Measurements from ENCODE around the gene PLEKHS1. TPM values are rescaled to one million over a fixed set of nuclear protein-coding genes. Genes with fewer than 3 reads are reported as not detected.
"Not testable (repeated sequence)": the region's sequence is repeated elsewhere in the genome, so short reads cannot be mapped to it uniquely, and the experiment has no call there.

Gene PLEKHS1
- total RNA-seq, 2 experiments from 2014 or later = 0.08 TPM; not detected in 1

- DNase-seq = no peak
- Mint-ChIP-seq H3K4me1 (no peaks in the 10 kb centered on the region), H3K9me3 (no peaks in the 10 kb centered on the region), H3K27ac (no peak overlapping the region), H3K36me3 (ENCODE audit: low read depth) (no peaks in the 10 kb centered on the region), H3K4me3 (no peak overlapping the region), H3K27me3 (peaks cover 19% of the 10 kb centered on the region)
- ChIA-PET CTCF (interaction anchor here (0.8 kb wide), 1 partner anchor 25 kb away, joined by 3 read pairs; no protein-coding TSS in a partner anchor), POLR2A (no interaction called here)
Measured at GRCh38 chr10:113753020-113753692, 1.7 kb downstream of the PLEKHS1 start.

GRCh38 chr10:113754125-113754524 is 2.6 kb downstream of the PLEKHS1 start:
- ChIA-PET POLR2A (no interaction called here), CTCF (no interaction called here)
- H3K27ac Mint-ChIP-seq = no peak overlapping the region
- H3K9me3 Mint-ChIP-seq = no peaks in the 10 kb centered on the region
- no peak for DNase-seq
- H3K27me3 Mint-ChIP-seq = peaks cover 19% of the 10 kb centered on the region
- no peaks in the 10 kb centered on the region for H3K4me1 Mint-ChIP-seq
- H3K4me3 Mint-ChIP-seq = no peak overlapping the region
- H3K36me3 Mint-ChIP-seq (ENCODE audit: low read depth) = no peaks in the 10 kb centered on the region

- Mint-ChIP-seq H3K27me3 (peaks cover 19% of the 10 kb centered on the region), H3K4me3 (no peak overlapping the region), H3K4me1 (no peaks in the 10 kb centered on the region), H3K27ac (no peak overlapping the region), H3K9me3 (no peaks in the 10 kb centered on the region), H3K36me3 (ENCODE audit: low read depth) (no peaks in the 10 kb centered on the region)
- POLR2A ChIA-PET = no interaction called here
- CTCF ChIA-PET = interaction anchor here (0.6 kb wide), 1 partner anchor 846 kb away, joined by 4 read pairs; no protein-coding TSS in a partner anchor
- DNase-seq = no peak
Measured at GRCh38 chr10:113754768-113755167, 3.3 kb downstream of the PLEKHS1 start.

- ChIA-PET POLR2A (interaction anchor here (0.6 kb wide), 1 partner anchor 928 kb away, joined by 3 read pairs; no protein-coding TSS in a partner anchor), CTCF (interaction anchor here (0.7 kb wide), 1 partner anchor 374 kb away, joined by 3 read pairs; no protein-coding TSS in a partner anchor)
- Mint-ChIP-seq H3K9me3 (no peaks in the 10 kb centered on the region), H3K4me1 (no peaks in the 10 kb centered on the region), H3K4me3 (no peak overlapping the region), H3K27ac (no peak overlapping the region), H3K27me3 (peaks cover 23% of the 10 kb centered on the region), H3K36me3 (ENCODE audit: low read depth) (no peaks in the 10 kb centered on the region)
- no peak for DNase-seq
Measured at GRCh38 chr10:113756940-113757543, 5.6 kb downstream of the PLEKHS1 start.

- H3K36me3 Mint-ChIP-seq (ENCODE audit: low read depth) = peaks cover 2% of the 10 kb centered on the region
- POLR2A ChIA-PET = no interaction called here
- CTCF ChIA-PET = no interaction called here
- peaks cover 27% of the 10 kb centered on the region for H3K27me3 Mint-ChIP-seq
- no peak overlapping the region for H3K27ac Mint-ChIP-seq
- H3K4me1 Mint-ChIP-seq = no peaks in the 10 kb centered on the region
- H3K9me3 Mint-ChIP-seq = no peaks in the 10 kb centered on the region
- no peak overlapping the region for H3K4me3 Mint-ChIP-seq
- DNase-seq = no peak
Measured at GRCh38 chr10:113762083-113762482, 10.6 kb downstream of the PLEKHS1 start.

- ChIA-PET POLR2A (no interaction called here), CTCF (no interaction called here)
- no peaks in the 10 kb centered on the region for H3K4me1 Mint-ChIP-seq
- no peak for DNase-seq
- H3K9me3 Mint-ChIP-seq = no peaks in the 10 kb centered on the region
- H3K4me3 Mint-ChIP-seq = no peak overlapping the region
- peaks cover 43% of the 10 kb centered on the region for H3K27me3 Mint-ChIP-seq
- H3K36me3 Mint-ChIP-seq (ENCODE audit: low read depth) = peaks cover 2% of the 10 kb centered on the region
- no peak overlapping the region for H3K27ac Mint-ChIP-seq
Measured at GRCh38 chr10:113764582-113764981, 13.1 kb downstream of the PLEKHS1 start.

GRCh38 chr10:113765910-113766309 is 14.4 kb downstream of the PLEKHS1 start:
- Mint-ChIP-seq H3K27me3 (peaks cover 53% of the 10 kb centered on the region), H3K4me1 (no peaks in the 10 kb centered on the region), H3K4me3 (no peak overlapping the region), H3K36me3 (ENCODE audit: low read depth) (peaks cover 2% of the 10 kb centered on the region), H3K27ac (no peak overlapping the region), H3K9me3 (no peaks in the 10 kb centered on the region)
- DNase-seq = no peak
- CTCF ChIA-PET = no interaction called here
- POLR2A ChIA-PET = no interaction called here

GRCh38 chr10:113767222-113767621 is 15.7 kb downstream of the PLEKHS1 start:
- no peak for DNase-seq
- Mint-ChIP-seq H3K4me3 (no peak overlapping the region), H3K27me3 (peaks cover 59% of the 10 kb centered on the region), H3K4me1 (no peaks in the 10 kb centered on the region), H3K27ac (no peak overlapping the region), H3K36me3 (ENCODE audit: low read depth) (peaks cover 2% of the 10 kb centered on the region), H3K9me3 (no peaks in the 10 kb centered on the region)
- ChIA-PET POLR2A (no interaction called here), CTCF (interaction anchor here (0.9 kb wide), 1 partner anchor 20 kb away, joined by 4 read pairs; no protein-coding TSS in a partner anchor)

GRCh38 chr10:113770346-113770745 is 18.9 kb downstream of the PLEKHS1 start:
- ChIA-PET POLR2A (no interaction called here), CTCF (interaction anchor here (0.6 kb wide), 1 partner anchor 254 kb away, joined by 3 read pairs; no protein-coding TSS in a partner anchor)
- no peaks in the 10 kb centered on the region for H3K9me3 Mint-ChIP-seq
- H3K27ac Mint-ChIP-seq = no peak overlapping the region
- H3K27me3 Mint-ChIP-seq = peaks cover 46% of the 10 kb centered on the region
- no peaks in the 10 kb centered on the region for H3K4me1 Mint-ChIP-seq
- H3K36me3 Mint-ChIP-seq (ENCODE audit: low read depth) = no peaks in the 10 kb centered on the region
- no peak overlapping the region for H3K4me3 Mint-ChIP-seq
- no peak for DNase-seq

- H3K4me1 Mint-ChIP-seq; DNase-seq; H3K36me3 Mint-ChIP-seq (ENCODE audit: low read depth); H3K9me3 Mint-ChIP-seq; H3K27ac Mint-ChIP-seq; CTCF ChIA-PET; POLR2A ChIA-PET; H3K4me3 Mint-ChIP-seq: not testable (repeated sequence)
- H3K27me3 Mint-ChIP-seq = peaks cover 46% of the 10 kb centered on the region
Measured at GRCh38 chr10:113771131-113771530, 19.6 kb downstream of the PLEKHS1 start.

GRCh38 chr10:113775686-113776294 is 24.3 kb downstream of the PLEKHS1 start:
- no peak overlapping the region for H3K27ac Mint-ChIP-seq
- DNase-seq = no peak
- H3K4me3 Mint-ChIP-seq = no peak overlapping the region
- H3K4me1 Mint-ChIP-seq = no peaks in the 10 kb centered on the region
- ChIA-PET CTCF (no interaction called here), POLR2A (no interaction called here)
- no peaks in the 10 kb centered on the region for H3K36me3 Mint-ChIP-seq (ENCODE audit: low read depth)
- peaks cover 23% of the 10 kb centered on the region for H3K27me3 Mint-ChIP-seq
- H3K9me3 Mint-ChIP-seq = no peaks in the 10 kb centered on the region

GRCh38 chr10:113776553-113776952 is 25.1 kb downstream of the PLEKHS1 start:
- H3K4me3 Mint-ChIP-seq = no peak overlapping the region
- no peaks in the 10 kb centered on the region for H3K4me1 Mint-ChIP-seq
- DNase-seq = no peak
- no peaks in the 10 kb centered on the region for H3K36me3 Mint-ChIP-seq (ENCODE audit: low read depth)
- H3K27me3 Mint-ChIP-seq = peaks cover 18% of the 10 kb centered on the region
- ChIA-PET POLR2A (no interaction called here), CTCF (no interaction called here)
- H3K9me3 Mint-ChIP-seq = no peaks in the 10 kb centered on the region
- no peak overlapping the region for H3K27ac Mint-ChIP-seq

- H3K4me1 Mint-ChIP-seq = no peaks in the 10 kb centered on the region
- no peak overlapping the region for H3K4me3 Mint-ChIP-seq
- no peaks in the 10 kb centered on the region for H3K36me3 Mint-ChIP-seq (ENCODE audit: low read depth)
- ChIA-PET POLR2A (no interaction called here), CTCF (no interaction called here)
- no peaks in the 10 kb centered on the region for H3K9me3 Mint-ChIP-seq
- H3K27ac Mint-ChIP-seq = no peak overlapping the region
- H3K27me3 Mint-ChIP-seq = peaks cover 8% of the 10 kb centered on the region
- no peak for DNase-seq
Measured at GRCh38 chr10:113780681-113781250, 29.3 kb downstream of the PLEKHS1 start.

Data from activated CD4-positive, alpha-beta memory T cell treated with anti-CD3 and anti-CD28 coated beads, Interleukin-2, amount 10 ng/mL, durations not matched to agents 7 days and 5 days (primary cell).